AG08395 (cell line): ENCODE data around the gene ICA1.
"Not testable (repeated sequence)": the region's sequence is repeated elsewhere in the genome, so short reads cannot be mapped to it uniquely, and the experiment has no call there.

Experiments
- DNase-seq: peaks from one replicate; pipeline ENCODE4 v3.0.0; 2012; ENCODE audit warnings: mixed read lengths, low spot score

Gene ICA1

GRCh38 chr7:8260871-8261694 is 884 bp downstream of the ICA1 start:
- no peak for DNase-seq

- no peak for DNase-seq
These were observed 2.3 kb downstream of the ICA1 start for GRCh38 chr7:8259586-8260222.

GRCh38 chr7:8258734-8259133 is 3.2 kb downstream of the ICA1 start:
- DNase-seq: no peak

- no peak for DNase-seq
These were observed 3.8 kb downstream of the ICA1 start for GRCh38 chr7:8258166-8258565.

GRCh38 chr7:8255680-8256655 is 6.0 kb downstream of the ICA1 start:
- DNase-seq: no peak

GRCh38 chr7:8254667-8255066 is 7.3 kb downstream of the ICA1 start:
- no peak for DNase-seq

DNA sequence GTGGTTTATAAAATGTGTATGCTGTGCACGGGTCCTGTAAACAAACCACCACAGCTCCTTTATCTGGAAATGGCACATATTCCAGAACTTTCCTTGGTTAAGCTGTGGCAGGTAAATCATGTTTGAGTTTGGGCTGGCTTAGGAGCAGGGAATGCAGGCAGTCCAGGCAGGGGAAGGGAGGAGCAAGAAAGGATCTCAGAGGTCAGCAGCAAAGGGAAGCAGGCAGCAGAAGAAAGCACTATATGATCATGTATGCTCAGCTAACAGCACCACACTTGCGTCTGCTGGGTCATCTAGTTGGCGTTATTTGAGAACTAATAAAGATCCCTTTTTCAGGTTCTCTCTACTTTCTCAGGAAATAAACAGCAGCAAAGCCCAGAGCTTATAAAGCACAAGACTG is 7.8 kb downstream of the ICA1 start:
- DNase-seq: no peak

DNA sequence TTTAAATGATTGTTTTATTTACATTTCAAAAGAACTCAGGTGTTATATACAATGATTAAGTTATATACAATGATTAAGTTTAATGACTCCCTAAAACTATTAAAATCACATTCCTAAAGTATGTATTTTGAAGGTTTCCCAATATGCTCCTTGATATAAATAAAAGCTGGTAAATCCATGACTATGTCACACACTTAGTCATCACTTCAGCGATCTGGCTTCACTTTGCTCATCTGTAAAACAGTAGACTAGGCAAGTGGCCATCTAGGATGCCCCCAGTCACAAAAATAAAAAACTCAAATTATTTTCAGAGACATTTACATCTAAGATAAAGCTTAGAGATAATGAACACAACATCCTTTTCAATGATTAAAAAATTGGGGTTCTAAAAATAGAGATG is 10.8 kb downstream of the ICA1 start:
- no peak for DNase-seq

- DNase-seq: no peak
These were observed 11.4 kb downstream of the ICA1 start for GRCh38 chr7:8250547-8250946.

DNA sequence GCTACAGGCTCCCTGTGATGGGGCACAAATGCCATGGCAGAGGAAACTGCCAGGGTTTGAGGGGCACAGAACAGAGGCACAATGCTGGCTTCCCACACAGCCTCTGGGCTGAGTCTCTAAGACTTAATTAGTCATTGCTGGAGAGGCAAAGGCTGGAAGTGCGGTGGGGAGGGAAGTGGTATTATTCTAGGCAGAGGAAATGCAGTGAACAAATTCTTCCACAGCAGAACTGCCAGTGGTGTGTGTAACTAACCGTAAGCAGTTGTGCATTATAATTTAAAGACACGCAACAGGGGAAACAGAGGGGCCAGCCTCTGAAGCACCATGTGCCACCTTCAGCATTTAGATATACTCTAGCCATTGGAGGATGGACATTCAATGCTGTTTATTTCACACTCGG is 12.8 kb downstream of the ICA1 start:
- no peak for DNase-seq

DNA sequence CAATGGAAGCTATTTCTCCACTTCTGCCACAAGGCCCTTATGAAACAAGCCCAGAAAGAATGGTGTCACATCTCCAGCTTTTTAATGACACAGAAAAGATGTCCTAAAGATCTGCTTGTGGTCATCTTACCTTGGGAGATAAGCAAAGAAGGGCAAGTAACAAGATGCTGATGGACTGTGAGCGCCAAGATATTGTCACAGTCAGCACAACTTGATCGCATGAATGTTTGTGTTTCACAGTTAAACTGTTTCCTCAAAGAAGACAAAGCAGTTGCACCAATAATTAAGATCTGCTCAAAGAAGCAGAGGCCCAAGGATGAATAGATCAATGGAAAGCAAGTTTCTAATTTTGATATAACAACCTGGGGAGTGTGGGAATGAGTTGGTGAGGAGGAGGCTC is 15.9 kb downstream of the ICA1 start:
- DNase-seq: no peak

- DNase-seq: not testable (repeated sequence)
These were observed 16.9 kb downstream of the ICA1 start for GRCh38 chr7:8245032-8245431.

DNA sequence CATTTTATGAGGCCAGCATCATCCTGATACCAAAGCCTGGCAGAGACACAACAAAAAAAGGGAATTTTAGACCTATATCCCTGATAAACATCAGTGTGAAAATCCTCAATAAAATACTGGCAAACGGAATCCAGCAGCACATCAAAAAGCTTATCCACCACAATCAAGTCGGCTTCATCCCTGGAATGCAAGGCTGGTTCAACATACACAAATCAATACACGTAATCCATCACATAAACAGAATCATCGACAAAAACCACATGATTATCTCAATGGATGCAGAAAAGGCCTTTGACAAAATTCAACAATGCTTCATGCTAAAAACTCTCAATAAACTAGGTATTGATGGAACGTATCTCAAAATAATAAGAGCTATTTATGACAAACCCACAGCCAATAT is 18.9 kb downstream of the ICA1 start:
- DNase-seq: not testable (repeated sequence)

DNA sequence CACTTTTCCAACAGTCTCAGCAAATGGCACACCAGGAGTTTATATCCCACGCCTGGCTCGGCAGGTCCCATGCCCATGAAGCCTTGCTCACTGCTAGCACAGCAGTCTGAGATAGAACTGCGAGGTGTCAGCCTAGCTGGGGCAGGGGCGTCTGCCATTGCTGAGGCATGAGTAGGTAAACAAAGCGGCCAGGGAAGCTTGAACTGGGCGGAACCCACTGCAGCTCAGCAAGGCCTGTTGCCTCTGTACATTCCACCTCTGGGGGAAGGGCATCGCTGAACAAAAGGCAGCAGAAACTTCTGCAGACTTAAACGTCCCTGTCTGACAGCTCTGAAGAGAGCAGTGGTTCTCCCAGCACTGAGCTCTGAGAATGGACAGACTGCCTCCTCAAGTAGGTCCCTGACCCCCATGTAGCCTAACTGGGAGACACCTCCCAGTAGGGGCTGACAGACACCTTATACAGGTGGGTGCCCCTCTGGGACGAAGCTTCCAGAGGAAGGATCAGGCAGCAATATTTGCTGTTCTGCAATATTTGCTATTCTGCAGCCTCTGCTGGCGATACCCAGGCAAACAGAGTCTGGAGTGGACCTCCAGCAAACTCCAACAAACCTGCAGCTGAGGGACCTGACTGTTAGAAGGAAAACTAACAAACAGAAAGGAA is 22.1 kb downstream of the ICA1 start:
- not testable (repeated sequence) for DNase-seq

- DNase-seq: no peak
These were observed 25.1 kb downstream of the ICA1 start for GRCh38 chr7:8236780-8237407.

GRCh38 chr7:8232999-8233847 is 28.7 kb downstream of the ICA1 start:
- no peak for DNase-seq

DNA sequence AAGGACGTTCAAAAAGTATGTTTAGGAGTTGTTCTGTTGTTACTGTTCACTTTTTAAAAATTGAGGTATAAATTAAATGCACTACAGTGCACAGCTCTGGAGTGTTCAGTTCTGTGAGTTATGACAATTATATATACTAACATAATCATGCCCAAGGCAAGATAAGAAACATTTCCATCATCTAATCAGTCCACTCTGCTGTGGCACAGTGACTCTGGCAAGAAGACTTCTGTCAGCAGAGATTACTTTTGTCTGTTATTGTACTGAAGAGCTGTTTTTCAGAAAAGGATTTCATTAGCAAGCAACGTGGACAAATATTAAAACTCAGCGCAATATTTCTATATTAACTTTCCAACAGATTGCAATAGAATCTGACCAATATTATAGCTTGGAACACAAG is 32.0 kb downstream of the ICA1 start:
- no peak for DNase-seq

DNA sequence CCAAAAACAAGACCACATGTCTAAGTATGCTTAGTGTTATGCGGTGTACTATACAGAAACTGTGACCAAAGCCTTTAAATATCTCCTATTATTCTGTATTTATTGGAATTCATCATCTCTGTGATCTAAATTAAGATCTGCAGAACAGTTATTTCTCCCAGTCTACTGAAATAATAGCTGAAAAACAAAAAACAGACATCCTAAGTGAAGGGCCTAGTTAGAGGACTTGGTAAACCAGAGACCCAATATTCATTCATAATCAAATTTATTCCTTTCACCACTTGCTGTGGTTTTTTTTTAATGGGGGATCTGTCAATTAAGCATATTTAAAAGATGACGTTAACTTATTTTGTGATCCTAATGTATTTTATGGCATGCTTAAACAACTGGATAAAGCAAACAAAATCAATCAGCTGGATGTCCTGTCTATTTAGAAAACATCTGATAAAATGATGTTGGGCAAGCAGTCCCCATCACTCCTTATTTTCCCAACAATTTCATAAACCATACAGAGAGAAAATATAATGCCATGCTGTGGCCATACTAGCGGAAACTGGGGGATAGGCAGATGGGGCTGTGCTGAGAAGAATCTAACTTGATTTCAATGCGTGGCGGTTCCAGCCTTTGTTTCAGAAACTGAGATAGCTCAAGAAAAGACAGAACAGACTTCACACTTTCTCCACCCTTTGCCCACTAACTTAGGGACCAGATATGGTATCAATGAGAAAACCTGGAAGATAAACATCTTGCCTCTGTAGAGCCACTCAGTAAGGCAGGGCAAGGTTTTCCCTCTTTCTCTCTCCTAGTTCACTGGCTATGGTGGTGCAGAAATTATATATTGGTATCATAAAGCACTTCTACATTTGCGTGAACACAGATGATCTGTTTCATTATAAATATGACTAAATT is 32.9 kb downstream of the ICA1 start:
- DNase-seq: no peak

- no peak for DNase-seq
These were observed 33.9 kb downstream of the ICA1 start for GRCh38 chr7:8228068-8228467.
